Dendritic cell treated with granulocyte-macrophage colony-stimulating factor and Interleukin-4, amounts not matched to agents 40 ng/mL and 50 ng/mL, for 4 days (primary cell): ENCODE results near the gene CRYL1.
"Not testable (repeated sequence)": the region's sequence is repeated elsewhere in the genome, so short reads cannot be mapped to it uniquely, and the experiment has no call there.

Experiments used
- H3K27ac Mint-ChIP-seq: one replicate; pipeline ENCODE4 v1.8.0; 2022; ENCODE audit warnings: mild to moderate bottlenecking, mixed read lengths
- H3K27me3 Mint-ChIP-seq: one replicate; pipeline ENCODE4 v1.8.0; 2022; ENCODE audit warnings: mild to moderate bottlenecking, mixed read lengths
- H3K36me3 Mint-ChIP-seq: one replicate; pipeline ENCODE4 v1.8.0; 2022; ENCODE audit warnings: low read depth, mixed read lengths
- H3K4me1 Mint-ChIP-seq: one replicate; pipeline ENCODE4 v1.8.0; 2022; ENCODE audit warnings: low read depth, mixed read lengths
- H3K4me3 Mint-ChIP-seq: one replicate; pipeline ENCODE4 v1.8.0; 2022; ENCODE audit warnings: mild to moderate bottlenecking, moderate library complexity, mixed read lengths
- H3K9me3 Mint-ChIP-seq: one replicate; pipeline ENCODE4 v1.8.0; 2022; ENCODE audit warnings: mixed read lengths
- intact Hi-C: fragments of 100-400 bp; cut with micrococcal nuclease; formaldehyde crosslinking; loops from one replicate; pipeline ENCODE4 v1.15.0; 2022

CRYL1 gene

DNA sequence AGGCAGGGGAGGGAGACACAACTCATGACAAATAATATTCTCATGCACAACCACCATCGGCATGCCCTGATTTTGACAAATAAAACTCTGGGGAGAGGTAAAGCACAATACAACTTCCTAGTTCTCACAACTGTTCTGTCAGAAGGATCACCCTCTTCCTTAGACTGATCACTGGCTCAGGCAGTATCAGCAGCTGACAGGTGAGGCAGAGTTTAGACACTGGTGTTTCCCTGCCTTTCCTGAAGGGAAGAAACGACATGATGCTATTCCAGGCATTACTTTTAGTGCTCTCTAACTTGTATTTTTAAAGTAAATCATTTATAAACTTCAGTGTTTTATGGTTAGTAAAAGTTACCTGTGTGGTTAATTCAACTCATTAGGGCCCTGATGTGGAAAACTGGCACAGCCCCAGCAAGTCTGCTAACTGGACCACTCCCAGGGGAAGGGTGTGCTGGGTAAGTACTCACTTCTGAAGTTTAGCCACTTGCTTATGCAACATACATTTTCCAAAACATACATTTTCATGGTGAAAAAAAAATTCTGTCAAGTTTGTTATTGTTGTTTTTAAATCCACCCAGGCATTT is 82.8 kb downstream of the CRYL1 start:
- Mint-ChIP-seq H3K27me3 (no peaks in the 10 kb centered on the region), H3K9me3 (peaks cover 9% of the 10 kb centered on the region), H3K27ac (no peak overlapping the region), H3K4me1 (peaks cover 8% of the 10 kb centered on the region), H3K36me3 (peaks cover 19% of the 10 kb centered on the region), H3K4me3 (no peak overlapping the region)
- intact Hi-C loops, result no loop called here

DNA sequence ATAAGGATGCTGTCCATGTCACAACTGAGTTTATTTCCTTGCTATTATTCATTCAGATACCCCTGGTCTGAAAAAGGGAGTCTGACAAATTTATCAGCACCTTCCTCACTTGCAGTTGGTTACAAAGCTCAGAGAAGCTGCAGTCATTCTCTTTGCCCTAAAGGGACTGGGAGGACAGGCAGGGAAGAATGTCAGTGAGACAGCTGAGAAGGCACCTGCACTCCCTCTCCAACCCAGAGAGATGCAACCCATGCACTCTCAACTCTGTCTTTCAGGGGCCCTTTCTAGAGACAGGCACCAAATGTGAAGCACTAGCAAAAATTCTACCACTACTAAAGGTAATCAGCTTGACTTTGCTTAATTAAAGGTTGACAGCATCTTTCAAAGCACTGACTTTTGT is 83.3 kb downstream of the CRYL1 start:
- H3K27ac Mint-ChIP-seq, result no peak overlapping the region
- H3K27me3 Mint-ChIP-seq, result no peaks in the 10 kb centered on the region
- no peak overlapping the region for H3K4me3 Mint-ChIP-seq
- peaks cover 8% of the 10 kb centered on the region for H3K4me1 Mint-ChIP-seq
- H3K36me3 Mint-ChIP-seq, result peaks cover 17% of the 10 kb centered on the region
- intact Hi-C loops, result no loop called here
- H3K9me3 Mint-ChIP-seq, result peaks cover 4% of the 10 kb centered on the region

DNA sequence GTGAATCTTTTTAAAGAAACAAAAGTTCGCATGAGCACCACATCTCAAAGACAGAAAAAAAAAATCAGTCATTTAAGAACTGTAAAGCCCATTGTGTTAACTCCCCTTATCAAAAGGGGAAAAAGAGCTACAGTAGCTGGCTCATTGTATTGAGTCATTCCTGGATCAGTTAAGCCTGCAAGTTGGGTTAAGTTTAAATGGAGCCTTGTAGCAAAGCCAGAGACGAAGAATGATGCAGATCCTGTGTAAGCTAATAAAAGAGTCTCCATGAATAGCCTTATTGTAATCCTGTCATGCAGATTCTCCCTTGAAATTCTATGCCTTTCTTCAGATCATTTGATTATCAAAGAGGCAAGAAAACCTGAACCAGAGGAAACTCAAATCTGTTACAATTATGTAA is 83.8 kb downstream of the CRYL1 start:
- Mint-ChIP-seq H3K4me3 (no peak overlapping the region), H3K36me3 (peaks cover 21% of the 10 kb centered on the region), H3K4me1 (peaks cover 8% of the 10 kb centered on the region), H3K27ac (no peak overlapping the region), H3K9me3 (no peaks in the 10 kb centered on the region), H3K27me3 (no peaks in the 10 kb centered on the region)
- intact Hi-C loops, result no loop called here

DNA sequence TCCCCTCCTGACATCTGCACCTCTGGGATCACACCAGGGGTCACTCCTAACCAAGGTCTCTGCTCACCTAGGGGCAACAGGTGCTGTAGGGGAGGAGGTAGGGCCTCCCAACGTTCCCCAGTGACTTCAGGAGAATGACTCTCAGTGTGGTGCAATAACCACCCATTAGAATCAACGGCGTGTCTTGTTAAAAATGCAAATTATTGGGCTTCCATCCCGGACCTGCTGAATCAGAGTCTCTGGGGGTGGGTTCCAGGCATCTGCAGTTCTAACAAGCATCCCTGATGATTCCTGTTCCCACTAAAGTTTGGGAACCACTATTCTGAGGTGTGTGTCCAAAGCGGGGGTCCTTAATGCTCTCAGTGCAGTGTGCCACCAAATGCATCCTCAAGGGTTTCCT is 84.6 kb downstream of the CRYL1 start:
- no peak overlapping the region for H3K27ac Mint-ChIP-seq
- no peak overlapping the region for H3K4me3 Mint-ChIP-seq
- peaks cover 8% of the 10 kb centered on the region for H3K4me1 Mint-ChIP-seq
- no peaks in the 10 kb centered on the region for H3K27me3 Mint-ChIP-seq
- no peaks in the 10 kb centered on the region for H3K9me3 Mint-ChIP-seq
- intact Hi-C loops, result no loop called here
- peaks cover 22% of the 10 kb centered on the region for H3K36me3 Mint-ChIP-seq

DNA sequence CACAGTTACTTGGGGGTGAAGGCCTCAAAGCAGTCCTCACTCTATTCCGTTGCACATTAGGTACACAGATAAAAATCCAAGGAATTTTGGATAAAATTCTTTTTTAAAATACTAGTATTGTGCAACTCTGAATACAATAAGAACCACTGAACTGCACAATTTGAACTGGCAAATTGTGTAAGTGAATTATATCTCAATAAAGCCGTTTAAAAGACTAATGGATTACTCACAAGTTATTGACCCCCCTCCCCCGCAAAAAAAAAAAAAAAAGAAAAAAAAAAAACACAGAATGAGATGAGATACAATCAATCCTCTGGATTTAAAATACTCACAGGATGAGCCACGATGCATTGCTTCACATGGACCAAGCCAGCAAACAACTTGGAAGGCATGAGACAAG is 86.4 kb downstream of the CRYL1 start:
- H3K27me3 Mint-ChIP-seq, result no peaks in the 10 kb centered on the region
- peaks cover 9% of the 10 kb centered on the region for H3K9me3 Mint-ChIP-seq

DNA sequence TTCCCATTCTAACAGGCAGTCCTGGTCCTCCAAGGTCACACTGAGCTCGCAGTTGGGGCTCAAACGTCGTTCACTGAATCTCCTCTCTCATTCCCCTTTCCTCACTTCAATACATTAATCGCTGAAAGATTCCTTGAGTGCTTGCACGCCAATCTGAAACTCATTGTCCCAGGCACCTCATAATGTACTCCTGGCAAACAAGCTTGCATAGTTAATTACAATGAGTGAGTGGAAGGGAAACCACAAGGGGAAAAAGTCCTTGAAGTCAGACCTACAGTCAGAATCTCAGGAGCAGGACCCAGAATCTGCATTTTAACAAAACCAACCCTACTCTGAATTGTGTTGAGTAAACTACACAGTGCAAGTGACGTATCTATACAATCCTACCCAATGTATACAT is 86.9 kb downstream of the CRYL1 start:
- Mint-ChIP-seq H3K27me3 (no peaks in the 10 kb centered on the region), H3K36me3 (peaks cover 42% of the 10 kb centered on the region), H3K4me3 (no peak overlapping the region), H3K4me1 (peaks cover 8% of the 10 kb centered on the region), H3K9me3 (peaks cover 10% of the 10 kb centered on the region), H3K27ac (no peak overlapping the region)
- intact Hi-C loops, result no loop called here

More for the DNA sequence above, 86.4 kb downstream of the CRYL1 start:
- intact Hi-C loops, result no loop called here
- Mint-ChIP-seq H3K4me3 (no peak overlapping the region), H3K27ac (no peak overlapping the region), H3K4me1 (peaks cover 8% of the 10 kb centered on the region), H3K36me3 (peaks cover 38% of the 10 kb centered on the region)

DNA sequence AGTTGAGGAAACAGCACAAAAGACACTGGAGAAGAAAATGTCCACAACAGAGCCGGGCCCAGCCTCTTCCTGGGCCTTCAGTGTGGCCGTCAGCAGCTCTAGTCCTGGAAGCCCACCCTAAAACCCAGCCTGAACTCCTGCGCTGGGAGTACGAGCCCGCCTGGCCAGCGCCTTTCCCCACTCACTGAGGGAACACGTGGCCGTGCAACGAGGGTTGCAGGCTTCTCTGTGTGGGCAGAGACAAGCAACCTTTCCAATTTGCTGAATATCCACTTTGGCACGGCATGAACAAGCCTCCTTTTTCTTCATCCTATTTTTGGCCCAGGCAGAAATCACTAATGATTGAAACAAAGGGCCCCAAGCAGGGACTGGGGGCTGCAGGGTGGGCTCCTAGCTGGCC is 89.2 kb downstream of the CRYL1 start:
- no peaks in the 10 kb centered on the region for H3K27me3 Mint-ChIP-seq
- intact Hi-C loops, result no loop called here
- H3K9me3 Mint-ChIP-seq, result peaks cover 10% of the 10 kb centered on the region
- H3K4me3 Mint-ChIP-seq, result no peak overlapping the region
- peaks cover 48% of the 10 kb centered on the region for H3K36me3 Mint-ChIP-seq
- peaks cover 8% of the 10 kb centered on the region for H3K4me1 Mint-ChIP-seq
- no peak overlapping the region for H3K27ac Mint-ChIP-seq

DNA sequence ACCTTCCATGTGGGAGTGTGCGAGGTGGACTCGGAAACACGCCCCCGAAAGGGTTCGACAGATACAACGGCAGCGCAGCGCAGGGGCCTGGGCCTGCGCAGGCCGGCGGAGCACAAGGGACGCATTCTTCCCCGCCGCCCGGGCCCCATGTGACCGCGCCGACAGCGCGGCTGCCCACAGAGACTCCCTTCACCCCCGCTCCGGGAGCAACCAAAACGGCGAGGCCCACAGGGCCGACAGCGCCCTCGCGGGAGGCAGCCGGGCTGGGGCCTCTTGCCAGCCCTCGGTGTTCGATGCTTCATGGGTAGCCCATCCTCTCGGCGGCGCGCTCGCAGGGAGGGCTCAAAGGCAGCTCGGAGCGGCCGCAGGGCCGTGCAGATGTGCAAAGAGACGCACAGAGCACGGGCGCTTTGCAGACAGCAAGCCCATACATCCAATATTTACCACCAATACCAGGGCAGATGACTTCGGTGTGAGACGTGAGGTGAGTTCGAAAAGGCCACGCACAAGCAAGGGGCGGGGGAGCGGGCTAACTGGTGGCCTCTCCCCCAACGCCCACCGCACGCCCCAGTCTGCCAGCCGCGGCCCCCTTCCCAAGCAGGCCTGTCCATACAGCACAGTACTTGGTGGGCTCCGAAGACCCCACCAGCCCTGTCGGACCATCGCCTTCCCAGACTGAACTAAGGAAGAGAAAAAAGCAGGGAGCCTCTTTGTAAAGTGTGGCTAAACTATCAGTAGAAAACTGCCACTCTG is 89.9 kb downstream of the CRYL1 start:
- Mint-ChIP-seq H3K4me3 (no peak overlapping the region), H3K9me3 (peaks cover 10% of the 10 kb centered on the region), H3K4me1 (peaks cover 8% of the 10 kb centered on the region), H3K27me3 (no peaks in the 10 kb centered on the region), H3K27ac (no peak overlapping the region), H3K36me3 (peaks cover 52% of the 10 kb centered on the region)
- intact Hi-C loops, result no loop called here

DNA sequence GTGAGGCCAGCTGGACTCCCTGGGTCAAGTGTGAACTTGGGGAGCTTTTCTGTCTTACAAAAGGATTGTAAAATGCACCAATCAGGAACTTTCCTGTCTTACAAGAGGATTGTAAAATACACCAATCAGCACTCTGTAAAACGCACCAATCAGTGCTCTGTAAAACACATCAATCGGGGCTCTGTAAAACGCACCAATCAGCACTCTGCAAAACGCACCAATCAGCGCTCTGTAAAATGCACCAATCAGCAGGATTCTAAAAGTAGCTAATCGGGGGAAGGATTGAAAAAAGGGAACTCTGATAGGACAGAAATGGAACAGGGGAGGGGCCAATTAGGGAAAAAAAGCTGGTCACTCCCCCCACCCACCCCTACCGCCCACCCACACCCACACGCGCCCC is 91.4 kb downstream of the CRYL1 start:
- Mint-ChIP-seq H3K9me3 (peaks cover 10% of the 10 kb centered on the region), H3K4me1 (peaks cover 16% of the 10 kb centered on the region), H3K36me3 (peaks cover 64% of the 10 kb centered on the region)
- H3K4me3 Mint-ChIP-seq, H3K27ac Mint-ChIP-seq, intact Hi-C loops, H3K27me3 Mint-ChIP-seq: not testable (repeated sequence)

DNA sequence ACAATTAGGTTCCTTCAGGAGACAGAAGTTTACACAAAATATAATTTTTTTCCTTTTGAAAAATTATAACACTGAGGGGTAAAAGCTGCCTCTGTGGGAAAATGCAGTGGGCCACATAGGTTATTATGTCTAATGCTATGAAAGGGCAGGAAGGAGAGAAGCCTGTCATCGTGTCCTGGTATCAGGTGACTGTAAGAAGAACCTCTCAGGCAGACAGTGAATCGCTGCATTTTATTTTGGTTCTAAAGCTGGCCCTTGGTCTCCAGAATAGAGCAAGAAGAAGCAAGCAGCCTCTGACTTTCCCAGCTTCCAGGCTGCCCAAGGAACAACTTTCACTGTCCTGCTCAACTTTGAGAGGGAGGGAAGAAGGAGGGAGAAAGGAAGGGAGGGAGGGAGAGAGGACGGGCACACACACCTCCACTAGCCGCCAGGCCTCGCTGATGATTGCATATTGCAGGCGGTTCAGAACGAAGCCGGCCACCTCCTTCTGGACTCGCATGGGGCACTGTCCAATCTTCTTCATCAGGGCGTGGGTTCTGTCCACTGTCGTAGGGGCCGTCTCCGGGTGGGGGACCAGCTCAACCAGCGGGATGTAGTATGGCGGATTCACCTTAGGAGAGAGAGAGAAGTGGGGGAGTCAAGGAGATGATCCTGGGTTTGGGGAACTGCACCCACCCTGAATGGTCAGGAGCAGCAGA is 93.8 kb downstream of the CRYL1 start:
- Mint-ChIP-seq H3K4me3 (no peak overlapping the region), H3K27me3 (no peaks in the 10 kb centered on the region), H3K9me3 (peaks cover 10% of the 10 kb centered on the region), H3K4me1 (peaks cover 8% of the 10 kb centered on the region), H3K27ac (no peak overlapping the region), H3K36me3 (peaks cover 57% of the 10 kb centered on the region)
- intact Hi-C loops, result no loop called here

DNA sequence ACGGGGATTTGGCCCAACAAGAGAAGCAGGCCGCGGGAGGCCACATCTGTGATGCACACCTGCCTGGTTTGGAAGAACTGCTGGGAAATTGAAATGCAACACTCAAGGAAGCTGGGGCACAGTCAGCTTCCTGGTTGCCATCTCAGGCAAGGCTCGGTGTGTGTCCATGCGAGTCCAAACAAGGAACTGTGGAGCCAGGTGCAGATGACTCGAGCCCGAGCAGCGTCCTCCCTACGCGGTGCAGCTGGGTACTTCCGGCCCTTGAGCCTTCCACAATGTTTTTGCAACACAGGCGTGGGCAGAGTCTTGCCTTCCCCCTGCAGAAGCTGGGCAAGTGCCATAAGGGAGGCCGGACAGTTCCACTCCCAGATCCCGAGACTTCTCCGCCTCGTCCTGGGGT is 94.6 kb downstream of the CRYL1 start:
- H3K9me3 Mint-ChIP-seq, result peaks cover 10% of the 10 kb centered on the region
- intact Hi-C loops, result no loop called here
- peaks cover 58% of the 10 kb centered on the region for H3K36me3 Mint-ChIP-seq

DNA sequence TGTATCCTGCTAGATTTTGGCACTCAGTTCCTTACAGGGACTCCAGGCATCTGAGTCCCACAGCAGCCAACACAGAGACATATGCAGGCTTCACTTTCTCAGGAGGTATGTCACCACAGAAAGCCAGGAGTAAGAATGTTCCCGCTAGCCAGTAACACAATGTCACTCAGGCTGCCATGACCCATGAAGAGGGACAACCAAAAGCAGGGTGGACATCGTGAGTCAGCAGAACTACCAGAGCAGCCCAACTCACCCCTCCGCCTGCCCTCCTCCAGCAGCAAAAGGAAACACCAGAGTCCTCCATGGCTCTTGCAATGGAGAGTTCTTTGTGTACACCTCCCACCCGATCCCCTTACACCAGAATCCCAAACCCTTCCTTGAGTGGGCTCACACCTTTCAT is 95.4 kb downstream of the CRYL1 start:
- intact Hi-C loops, result no loop called here

More for the DNA sequence above, 94.6 kb downstream of the CRYL1 start:
- H3K4me3 Mint-ChIP-seq, result no peak overlapping the region
- no peak overlapping the region for H3K27ac Mint-ChIP-seq
- H3K27me3 Mint-ChIP-seq, result no peaks in the 10 kb centered on the region
- H3K4me1 Mint-ChIP-seq, result peaks cover 8% of the 10 kb centered on the region

DNA sequence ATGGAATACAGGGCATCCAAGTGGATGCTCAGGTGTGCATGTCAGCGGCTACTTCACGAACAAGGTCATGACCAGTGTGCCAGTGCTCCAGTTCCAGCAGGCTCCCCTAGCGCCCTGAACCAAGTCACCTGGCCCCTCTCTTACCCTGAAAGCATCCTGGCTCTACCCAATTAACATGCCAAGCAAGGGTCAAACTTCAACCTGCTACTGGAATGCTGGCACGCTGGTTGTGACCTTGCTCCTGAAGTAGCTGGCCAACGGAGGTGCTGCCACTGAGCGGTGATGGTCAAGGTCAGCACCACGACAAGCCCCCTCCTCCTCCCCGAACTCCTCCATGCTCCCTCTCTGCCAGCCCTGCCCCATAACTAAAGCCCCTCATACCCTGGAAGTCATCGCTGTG is 96.0 kb downstream of the CRYL1 start:
- Mint-ChIP-seq H3K4me3 (no peak overlapping the region), H3K27me3 (no peaks in the 10 kb centered on the region), H3K4me1 (peaks cover 8% of the 10 kb centered on the region), H3K9me3 (peaks cover 6% of the 10 kb centered on the region), H3K36me3 (peaks cover 55% of the 10 kb centered on the region), H3K27ac (no peak overlapping the region)
- intact Hi-C loops, result loop anchor here (10.0 kb wide), 1 partner anchor 235 kb away; the partner anchor contains the start of gene GJB2

More for the DNA sequence above, 95.4 kb downstream of the CRYL1 start:
- Mint-ChIP-seq H3K27me3 (no peaks in the 10 kb centered on the region), H3K27ac (no peak overlapping the region), H3K9me3 (peaks cover 10% of the 10 kb centered on the region), H3K36me3 (peaks cover 55% of the 10 kb centered on the region), H3K4me1 (peaks cover 8% of the 10 kb centered on the region), H3K4me3 (no peak overlapping the region)
